HG02642 (cell line): ENCODE measurements around the gene APBA1.

Experiments
- ATAC-seq: cut with Tn5 transposase; IDR thresholded peaks from one replicate; pipeline ENCODE4 v1.9.1; 2021; ENCODE audit warnings: mild to moderate bottlenecking; ENCODE audit not compliant: unreplicated experiment, poor library complexity

APBA1 gene

DNA sequence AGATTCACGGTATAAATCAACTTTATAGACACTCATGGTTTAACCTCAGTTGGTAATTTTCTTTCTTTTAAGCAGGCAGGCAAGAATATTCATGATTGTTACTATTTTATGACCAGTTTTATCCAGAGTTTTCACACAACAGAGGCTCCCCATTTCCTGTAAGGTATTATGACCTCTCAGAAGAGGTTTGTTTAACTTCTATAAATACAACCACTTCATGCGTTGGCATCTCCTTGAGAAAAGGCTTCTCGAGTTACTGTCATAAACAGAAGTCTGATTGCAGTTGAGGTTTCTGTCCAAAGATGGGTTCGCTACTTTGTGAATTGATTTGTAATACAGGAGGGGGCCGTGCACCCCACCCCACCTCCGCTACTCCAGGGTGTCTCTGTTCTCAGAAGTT lies 291.9 kb downstream of the APBA1 start:
- ATAC-seq, result no peak

DNA sequence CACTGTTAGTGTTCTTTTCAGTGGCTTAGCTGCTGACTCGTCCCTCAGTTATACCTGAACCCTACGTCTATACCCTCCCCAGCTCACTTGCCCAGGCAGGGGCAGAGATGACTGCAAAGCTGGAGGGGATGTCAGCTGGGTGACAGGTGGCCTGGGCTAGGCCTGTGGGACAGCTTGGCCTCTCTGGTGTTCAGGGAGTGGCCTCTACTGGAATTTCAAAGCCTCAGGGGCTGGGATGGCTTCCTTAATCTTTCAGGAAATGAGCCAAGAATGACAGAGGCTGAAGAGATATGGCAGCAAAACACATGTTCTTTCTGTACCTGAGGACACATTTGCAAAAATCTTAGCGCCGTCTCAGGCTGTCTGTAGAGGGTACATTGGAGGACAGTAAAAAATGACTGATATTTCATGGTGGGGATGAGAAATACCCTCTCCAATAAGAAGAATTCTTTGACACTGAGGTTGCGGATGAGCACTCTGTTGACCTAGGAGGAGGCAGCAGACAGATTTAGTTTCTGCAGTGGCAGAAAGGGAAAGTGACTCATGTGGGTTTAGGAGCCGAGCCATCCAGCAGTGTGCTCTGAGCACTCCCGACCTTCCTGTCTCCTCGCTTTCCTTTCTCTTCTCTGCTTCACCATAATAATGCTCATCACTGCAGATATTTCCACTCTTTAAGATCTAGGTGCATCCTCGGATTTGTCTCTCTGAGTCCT lies 292.7 kb downstream of the APBA1 start:
- ATAC-seq, result no peak

DNA sequence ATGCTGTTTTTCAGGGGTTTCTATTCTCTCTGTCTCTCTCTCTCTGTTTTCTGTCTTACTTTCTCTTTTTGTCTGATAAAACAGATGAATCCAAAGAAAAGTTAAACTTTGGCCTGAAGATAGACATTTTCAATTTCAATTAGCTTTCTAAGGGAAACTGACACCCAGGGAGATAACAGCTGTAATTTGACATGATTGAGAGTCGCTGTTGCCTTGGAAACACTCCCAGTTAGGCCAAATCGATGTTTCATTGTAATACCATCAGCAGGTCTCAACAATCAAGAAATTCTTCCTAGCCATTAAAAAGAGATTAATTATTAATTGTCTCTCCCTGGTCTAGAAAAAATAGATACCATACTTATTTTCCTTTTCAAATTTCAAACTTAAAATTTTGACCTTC lies 294.2 kb downstream of the APBA1 start:
- ATAC-seq, result no peak
